ENCODE measurements around the gene CAMTA1. TPM values are rescaled to one million over a fixed set of nuclear protein-coding genes. Genes with fewer than 3 reads are reported as not detected.

CAMTA1 gene
- total and polyA plus RNA-seq, 9 of the 15 experiments (the other 6 are each of a cell fraction or from before 2014, with no cell fraction given): 43.9 to 161 (median 65.9) TPM

DNA sequence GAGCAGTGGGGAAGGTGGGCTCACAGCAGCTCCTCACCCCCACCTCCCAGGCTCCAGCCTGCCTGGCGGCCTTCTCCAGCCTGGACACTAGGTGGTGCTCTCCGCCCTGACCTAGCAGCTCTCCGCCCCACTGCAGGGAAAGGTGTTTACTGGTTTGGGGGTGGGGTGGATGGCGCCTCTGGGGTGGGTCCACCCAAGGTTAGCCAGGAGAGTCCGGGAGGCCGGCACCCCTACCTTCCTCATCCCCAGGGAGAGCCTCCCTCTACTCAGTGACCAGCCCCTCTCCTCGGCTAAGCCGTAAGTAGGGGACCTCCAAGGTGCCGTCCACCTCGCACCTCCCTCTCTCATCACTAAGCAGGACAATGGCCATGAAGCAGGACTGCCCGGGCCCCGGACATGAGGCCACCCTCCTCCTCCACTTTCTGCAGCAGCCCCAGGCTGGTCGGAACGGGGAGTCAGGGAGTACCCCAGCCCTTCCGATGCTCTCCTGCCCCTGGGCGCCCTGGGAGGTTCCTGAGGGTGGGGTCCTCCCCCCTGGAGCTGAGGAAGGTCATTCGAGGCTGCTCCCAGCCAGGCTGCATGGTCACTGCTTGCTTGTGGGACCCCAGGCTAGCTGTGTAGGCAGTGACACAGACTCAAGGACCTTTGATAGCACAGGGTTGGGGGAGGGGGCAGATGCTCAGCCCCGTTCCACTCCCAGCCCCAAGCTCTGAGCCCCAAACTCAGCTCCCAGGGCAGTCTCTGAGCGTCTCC is 884.5 kb downstream of the CAMTA1 start (continued):
- TF ChIP-seq, protein P1, sequence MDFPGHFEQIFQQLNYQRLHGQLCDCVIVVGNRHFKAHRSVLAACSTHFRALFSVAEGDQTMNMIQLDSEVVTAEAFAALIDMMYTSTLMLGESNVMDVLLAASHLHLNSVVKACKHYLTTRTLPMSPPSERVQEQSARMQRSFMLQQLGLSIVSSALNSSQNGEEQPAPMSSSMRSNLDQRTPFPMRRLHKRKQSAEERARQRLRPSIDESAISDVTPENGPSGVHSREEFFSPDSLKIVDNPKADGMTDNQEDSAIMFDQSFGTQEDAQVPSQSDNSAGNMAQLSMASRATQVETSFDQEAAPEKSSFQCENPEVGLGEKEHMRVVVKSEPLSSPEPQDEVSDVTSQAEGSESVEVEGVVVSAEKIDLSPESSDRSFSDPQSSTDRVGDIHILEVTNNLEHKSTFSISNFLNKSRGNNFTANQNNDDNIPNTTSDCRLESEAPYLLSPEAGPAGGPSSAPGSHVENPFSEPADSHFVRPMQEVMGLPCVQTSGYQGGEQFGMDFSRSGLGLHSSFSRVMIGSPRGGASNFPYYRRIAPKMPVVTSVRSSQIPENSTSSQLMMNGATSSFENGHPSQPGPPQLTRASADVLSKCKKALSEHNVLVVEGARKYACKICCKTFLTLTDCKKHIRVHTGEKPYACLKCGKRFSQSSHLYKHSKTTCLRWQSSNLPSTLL (IDR thresholded peaks at IDR 0.05): no peak
- no peak for TF ChIP-seq ADNP (tag; IDR thresholded peaks at IDR 0.05)
- TF ChIP-seq, protein P2, sequence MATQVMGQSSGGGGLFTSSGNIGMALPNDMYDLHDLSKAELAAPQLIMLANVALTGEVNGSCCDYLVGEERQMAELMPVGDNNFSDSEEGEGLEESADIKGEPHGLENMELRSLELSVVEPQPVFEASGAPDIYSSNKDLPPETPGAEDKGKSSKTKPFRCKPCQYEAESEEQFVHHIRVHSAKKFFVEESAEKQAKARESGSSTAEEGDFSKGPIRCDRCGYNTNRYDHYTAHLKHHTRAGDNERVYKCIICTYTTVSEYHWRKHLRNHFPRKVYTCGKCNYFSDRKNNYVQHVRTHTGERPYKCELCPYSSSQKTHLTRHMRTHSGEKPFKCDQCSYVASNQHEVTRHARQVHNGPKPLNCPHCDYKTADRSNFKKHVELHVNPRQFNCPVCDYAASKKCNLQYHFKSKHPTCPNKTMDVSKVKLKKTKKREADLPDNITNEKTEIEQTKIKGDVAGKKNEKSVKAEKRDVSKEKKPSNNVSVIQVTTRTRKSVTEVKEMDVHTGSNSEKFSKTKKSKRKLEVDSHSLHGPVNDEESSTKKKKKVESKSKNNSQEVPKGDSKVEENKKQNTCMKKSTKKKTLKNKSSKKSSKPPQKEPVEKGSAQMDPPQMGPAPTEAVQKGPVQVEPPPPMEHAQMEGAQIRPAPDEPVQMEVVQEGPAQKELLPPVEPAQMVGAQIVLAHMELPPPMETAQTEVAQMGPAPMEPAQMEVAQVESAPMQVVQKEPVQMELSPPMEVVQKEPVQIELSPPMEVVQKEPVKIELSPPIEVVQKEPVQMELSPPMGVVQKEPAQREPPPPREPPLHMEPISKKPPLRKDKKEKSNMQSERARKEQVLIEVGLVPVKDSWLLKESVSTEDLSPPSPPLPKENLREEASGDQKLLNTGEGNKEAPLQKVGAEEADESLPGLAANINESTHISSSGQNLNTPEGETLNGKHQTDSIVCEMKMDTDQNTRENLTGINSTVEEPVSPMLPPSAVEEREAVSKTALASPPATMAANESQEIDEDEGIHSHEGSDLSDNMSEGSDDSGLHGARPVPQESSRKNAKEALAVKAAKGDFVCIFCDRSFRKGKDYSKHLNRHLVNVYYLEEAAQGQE (IDR thresholded peaks at IDR 0.05; ENCODE audit: borderline replicate concordance): peak; percentile 55; the same call in 1 of the 2 replicates
- TF ChIP-seq, protein P2 (CRISPR knock-in tag; IDR thresholded peaks at IDR 0.05; ENCODE audit: low read depth): no peak
- no peak for TF ChIP-seq NFIC (IDR thresholded peaks at IDR 0.05)
- TF ChIP-seq ZNF140 (CRISPR knock-in tag; IDR thresholded peaks at IDR 0.05): no peak
- peak; percentile 73 for TF ChIP-seq SMC3 (conservative IDR thresholded peaks at IDR 0.05; ENCODE audit: insufficient read depth, low read depth, low read length)
- TF ChIP-seq, protein P3, sequence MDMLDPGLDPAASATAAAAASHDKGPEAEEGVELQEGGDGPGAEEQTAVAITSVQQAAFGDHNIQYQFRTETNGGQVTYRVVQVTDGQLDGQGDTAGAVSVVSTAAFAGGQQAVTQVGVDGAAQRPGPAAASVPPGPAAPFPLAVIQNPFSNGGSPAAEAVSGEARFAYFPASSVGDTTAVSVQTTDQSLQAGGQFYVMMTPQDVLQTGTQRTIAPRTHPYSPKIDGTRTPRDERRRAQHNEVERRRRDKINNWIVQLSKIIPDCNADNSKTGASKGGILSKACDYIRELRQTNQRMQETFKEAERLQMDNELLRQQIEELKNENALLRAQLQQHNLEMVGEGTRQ (CRISPR knock-in tag; IDR thresholded peaks at IDR 0.05): no peak
- TF ChIP-seq, protein P4, sequence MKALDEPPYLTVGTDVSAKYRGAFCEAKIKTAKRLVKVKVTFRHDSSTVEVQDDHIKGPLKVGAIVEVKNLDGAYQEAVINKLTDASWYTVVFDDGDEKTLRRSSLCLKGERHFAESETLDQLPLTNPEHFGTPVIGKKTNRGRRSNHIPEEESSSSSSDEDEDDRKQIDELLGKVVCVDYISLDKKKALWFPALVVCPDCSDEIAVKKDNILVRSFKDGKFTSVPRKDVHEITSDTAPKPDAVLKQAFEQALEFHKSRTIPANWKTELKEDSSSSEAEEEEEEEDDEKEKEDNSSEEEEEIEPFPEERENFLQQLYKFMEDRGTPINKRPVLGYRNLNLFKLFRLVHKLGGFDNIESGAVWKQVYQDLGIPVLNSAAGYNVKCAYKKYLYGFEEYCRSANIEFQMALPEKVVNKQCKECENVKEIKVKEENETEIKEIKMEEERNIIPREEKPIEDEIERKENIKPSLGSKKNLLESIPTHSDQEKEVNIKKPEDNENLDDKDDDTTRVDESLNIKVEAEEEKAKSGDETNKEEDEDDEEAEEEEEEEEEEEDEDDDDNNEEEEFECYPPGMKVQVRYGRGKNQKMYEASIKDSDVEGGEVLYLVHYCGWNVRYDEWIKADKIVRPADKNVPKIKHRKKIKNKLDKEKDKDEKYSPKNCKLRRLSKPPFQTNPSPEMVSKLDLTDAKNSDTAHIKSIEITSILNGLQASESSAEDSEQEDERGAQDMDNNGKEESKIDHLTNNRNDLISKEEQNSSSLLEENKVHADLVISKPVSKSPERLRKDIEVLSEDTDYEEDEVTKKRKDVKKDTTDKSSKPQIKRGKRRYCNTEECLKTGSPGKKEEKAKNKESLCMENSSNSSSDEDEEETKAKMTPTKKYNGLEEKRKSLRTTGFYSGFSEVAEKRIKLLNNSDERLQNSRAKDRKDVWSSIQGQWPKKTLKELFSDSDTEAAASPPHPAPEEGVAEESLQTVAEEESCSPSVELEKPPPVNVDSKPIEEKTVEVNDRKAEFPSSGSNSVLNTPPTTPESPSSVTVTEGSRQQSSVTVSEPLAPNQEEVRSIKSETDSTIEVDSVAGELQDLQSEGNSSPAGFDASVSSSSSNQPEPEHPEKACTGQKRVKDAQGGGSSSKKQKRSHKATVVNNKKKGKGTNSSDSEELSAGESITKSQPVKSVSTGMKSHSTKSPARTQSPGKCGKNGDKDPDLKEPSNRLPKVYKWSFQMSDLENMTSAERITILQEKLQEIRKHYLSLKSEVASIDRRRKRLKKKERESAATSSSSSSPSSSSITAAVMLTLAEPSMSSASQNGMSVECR (CRISPR knock-in tag; IDR thresholded peaks at IDR 0.05): no peak
- TF ChIP-seq ZNF668 (CRISPR knock-in tag; IDR thresholded peaks at IDR 0.05): no peak
- TF ChIP-seq POLR2AphosphoS2 (IDR thresholded peaks at IDR 0.05; ENCODE audit: low read length): no peak
- no peak for TF ChIP-seq HSF4 (CRISPR knock-in tag; IDR thresholded peaks at IDR 0.05; ENCODE audit: borderline replicate concordance)
